ENCODE data around the gene FIBCD1.
"Not testable (repeated sequence)": the region's sequence is repeated elsewhere in the genome, so short reads cannot be mapped to it uniquely, and the experiment has no call there.

Gene FIBCD1

DNA sequence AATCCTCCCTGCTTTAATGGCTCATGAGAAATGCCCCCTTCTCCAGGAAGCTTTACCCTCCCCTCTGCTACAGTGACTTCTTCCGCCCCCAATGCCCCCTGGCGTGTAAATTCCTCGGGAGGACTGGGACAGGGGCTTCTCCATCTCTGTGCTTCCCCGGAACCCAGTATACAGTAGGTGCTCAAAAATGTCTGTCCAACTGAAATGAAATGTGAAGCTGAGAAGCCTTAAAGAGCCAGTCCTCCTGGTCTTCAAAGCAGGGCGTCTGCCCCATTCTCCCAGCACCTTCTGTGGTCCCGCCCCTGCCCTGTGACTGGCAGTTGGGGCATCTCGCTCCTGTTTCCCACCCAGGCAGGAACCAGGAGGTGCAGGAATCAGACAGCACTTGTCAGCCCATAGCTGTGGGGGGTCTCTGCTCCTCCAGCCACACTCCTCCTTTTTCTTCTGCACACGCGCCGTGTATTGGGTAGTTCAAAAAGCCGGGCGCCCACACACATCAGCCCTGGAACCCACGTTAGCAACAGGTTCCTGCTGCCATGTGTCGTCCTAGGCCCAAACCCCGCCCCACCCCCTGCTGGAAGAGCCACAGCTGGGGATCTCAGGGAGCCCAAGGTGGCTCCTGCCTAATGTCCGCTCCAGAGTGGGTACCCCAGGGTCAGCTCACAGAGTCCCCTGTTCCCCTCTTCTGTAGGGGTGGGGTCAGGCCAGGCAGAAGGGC lies 16.0 kb downstream of the FIBCD1 start:
- DNase-seq (ENCODE audit: low read depth in 2 of 2) = no peak

DNA sequence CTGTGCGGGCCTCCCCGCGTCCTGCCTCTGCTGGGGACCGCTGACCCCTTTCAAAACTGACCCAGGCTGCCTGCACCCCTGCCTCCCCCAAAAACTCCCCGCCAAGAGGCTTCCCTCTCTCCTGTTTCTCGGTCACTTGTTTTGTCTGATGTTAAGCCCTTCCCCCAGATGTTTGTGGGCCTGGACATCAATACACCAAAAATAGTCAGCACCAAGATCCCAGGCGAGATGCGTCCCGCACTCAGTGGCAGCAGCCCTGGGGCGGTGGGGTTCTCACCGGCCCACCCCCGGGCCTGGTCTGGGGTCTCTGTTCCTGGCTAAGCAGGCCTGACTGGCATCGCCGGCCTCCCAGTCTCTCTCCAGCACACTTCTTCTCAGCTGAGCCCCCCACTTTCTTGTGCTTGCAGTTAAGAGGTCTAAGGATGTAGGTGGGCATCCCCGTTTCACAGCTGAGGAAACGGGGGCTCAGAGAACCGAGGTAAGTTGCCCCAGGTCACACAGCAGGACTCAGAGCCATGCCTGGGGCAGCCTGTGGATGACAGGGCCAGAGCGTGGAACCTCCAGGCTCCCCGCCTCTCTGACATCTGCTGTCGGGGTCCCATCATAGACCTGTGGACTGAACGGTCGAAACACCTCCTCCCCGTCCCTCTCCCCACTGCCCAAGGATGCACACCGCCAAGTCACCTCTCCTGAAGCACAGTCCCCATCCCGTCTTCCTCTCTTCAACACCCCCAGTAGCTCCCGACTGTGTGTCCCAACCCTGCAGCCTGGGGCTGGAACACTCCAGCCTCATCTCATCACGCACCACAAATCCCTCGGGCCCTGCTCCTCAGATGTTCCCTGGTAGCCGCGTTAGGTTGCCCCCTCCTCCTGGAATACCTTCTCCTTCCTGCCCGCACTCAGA lies 16.8 kb downstream of the FIBCD1 start:
- no peak for DNase-seq (ENCODE audit: low read depth in 2 of 2)

GRCh38 chr9:130921300-130921988 lies 17.6 kb downstream of the FIBCD1 start:
- DNase-seq (ENCODE audit: low read depth in 2 of 2) = no peak

DNA sequence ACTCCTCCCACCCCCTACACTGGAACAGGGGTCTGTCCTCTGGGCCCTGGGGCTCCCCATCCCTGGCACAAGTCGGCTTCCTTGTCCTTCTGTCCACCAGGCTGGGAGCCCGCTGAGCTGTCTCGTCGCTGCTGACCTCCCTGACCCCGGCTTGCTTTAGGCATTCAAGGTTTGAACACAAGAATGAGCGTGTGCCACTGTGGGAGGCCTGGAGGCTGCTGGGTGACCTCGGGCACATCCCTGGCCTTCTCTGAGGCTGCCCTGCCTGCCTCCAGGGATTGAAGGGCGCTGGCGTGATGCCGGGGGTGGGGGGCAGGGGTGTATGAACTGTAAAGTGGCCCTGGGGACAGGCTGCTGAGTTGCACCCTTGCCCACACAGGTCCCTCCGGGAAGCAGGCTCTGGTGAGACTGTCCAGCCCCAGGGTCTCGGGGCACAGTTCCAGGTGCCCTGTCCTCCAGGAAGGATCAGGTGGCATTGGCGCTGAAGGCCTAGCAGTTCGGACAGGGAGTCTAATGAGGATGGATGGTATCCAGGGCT lies 18.2 kb downstream of the FIBCD1 start:
- DNase-seq (ENCODE audit: low read depth in 2 of 2) = no peak

- no peak for DNase-seq (ENCODE audit: low read depth in 2 of 2)
These were observed 18.8 kb downstream of the FIBCD1 start for GRCh38 chr9:130920233-130920632.

DNA sequence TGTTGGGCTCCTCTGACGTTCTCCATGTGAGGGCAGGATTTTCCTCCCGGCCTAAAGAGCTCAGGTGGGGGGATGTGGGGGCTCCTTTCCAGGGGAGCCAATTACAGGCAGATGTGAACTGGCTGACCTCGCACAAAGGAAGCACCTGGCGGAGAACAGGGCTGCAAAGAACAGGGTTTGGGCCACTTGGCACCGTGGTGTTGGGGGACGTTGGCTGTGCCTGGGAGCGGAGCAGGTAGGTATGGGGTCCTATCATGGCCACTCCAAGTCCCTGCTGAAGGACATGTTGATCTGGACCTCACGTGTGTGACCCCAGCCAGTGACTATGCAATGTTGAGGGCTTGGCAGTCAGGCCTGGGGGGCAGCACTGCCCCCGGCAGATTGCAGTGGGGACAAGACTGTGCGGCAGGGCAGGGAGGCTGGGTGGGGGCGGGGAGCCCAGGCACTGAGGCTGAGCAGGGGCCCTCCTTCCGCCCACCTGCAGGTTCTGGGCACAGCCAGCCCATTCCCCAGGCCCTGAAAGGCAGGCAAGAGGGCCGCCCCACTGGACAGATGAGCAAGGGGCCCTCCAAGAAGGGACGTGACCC lies 19.4 kb downstream of the FIBCD1 start:
- no peak for DNase-seq (ENCODE audit: low read depth in 2 of 2)

GRCh38 chr9:130918826-130919558 lies 20.1 kb downstream of the FIBCD1 start:
- DNase-seq (ENCODE audit: low read depth in 2 of 2) = no peak

DNA sequence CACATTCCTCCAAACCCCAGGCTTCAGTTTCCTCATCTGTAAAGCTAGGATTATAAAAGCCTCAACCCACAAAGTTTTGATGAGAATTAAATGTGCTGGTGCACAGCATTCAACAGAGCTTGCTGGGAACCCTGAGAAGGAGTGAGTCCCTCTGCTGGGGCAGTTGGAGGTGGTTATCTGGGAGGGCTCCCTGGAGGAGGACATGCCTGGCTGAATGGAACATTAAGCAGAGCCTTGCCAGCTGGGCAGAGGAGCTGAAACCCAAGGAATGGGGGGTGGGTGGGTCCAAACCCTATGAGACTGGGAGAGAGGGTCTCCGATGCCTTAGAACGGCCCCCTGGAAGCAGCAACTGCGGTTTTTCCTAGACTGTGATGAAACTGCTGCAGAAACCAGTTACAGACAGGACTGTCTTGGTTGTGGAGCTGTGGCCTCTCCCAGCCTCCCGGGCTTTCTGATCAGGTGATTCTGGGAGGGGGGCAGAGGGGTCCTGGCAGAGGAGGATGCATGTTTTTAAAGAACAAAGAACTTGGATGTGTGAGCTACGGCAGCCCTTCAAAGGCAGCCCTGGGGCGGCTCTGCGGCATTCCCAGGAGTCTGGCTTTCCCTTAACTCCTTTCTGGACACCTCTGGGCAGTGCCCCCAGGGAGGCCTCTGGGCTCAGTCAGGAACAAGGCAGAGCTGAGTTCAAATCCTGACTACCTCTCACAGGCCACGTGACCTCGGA lies 20.8 kb downstream of the FIBCD1 start:
- DNase-seq (ENCODE audit: low read depth in 2 of 2) = no peak

DNA sequence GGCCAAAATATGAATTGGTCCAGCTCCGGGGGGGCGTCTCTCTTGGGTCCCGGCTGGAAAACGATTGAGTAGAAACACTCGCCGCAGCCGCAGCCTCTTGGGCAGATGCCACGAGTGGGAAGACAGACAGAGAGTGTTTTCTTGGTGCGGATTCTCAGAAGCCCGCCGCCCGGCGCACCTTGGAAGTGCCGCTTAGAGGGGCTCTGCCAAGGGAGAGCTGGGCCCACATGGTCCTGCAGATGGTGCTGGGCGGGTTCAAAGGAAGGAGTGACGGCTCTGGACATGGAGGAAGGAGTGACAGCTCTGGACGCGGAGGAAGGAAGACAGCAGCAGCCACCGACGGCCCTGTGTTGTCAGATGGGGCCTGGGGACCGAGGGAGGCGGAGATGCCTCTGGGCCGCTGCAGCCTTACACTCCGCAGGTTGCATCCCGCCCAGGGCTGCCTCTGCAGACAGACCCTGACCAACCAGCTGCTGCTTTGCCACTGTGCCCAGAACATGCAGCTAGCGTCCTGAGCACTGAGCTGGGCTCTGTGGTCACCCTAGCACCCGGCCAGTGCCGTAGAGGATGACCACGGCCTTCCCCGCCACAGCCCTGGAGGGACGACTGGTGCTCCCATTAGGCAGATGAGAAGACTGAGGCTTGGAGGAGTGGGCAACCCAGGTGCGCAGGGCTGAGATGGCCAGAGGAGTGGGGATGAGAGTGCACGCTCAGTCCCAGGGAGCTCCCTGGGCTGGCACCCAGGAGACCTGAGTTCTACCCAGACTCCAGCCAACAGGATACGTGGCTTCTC lies 21.7 kb downstream of the FIBCD1 start:
- no peak for DNase-seq (ENCODE audit: low read depth in 2 of 2)

DNA sequence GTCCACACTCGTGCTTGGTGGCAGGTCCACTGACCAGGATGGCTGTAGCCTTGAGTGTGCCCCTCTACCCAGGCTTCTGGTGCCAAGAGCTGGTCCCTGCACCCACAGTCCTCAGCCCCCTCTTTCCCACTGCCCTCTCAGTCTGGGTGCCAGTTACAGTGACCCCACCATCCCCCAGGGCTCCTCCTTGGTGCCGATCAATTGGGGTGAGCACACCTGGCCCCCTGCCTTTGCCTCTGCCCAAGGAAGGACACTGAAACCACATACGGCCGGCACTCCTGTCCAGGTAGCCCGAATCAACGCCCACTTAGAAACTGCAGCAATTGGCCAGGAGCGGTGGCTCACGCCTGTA lies 24.0 kb downstream of the FIBCD1 start:
- DNase-seq (ENCODE audit: low read depth in 2 of 2) = no peak

DNA sequence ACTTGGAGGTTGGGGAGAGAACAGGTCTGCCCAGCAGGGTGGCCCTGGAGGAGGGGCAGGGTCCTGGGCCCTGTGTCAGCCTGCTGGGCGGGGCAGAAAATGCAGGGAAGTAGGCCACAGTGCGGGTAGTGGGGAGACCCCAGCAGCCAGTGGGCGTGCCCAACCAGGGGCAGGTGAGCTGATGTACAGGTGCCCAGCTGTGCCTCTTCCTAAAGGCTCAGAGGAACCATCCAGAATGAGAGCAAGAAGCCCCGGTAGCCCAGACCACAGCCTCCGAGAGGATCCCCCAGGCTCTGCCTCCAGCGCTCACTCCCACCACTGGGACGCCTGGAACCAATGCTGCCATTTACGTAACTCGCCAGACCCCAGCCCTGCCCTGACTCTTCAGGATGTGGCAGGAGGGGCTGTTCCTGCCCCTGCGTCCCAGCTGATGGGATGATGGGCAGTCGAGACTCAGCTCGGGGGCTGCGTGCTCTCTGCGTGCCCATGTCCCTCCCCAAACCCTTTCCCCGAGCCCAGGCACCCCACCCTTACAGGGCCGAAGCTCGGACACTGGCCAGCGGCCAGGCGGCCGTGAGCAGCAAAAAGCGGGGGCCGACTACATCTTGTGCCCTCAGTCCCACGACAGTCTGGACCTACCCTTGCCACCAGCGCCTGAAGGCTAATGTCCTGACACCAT lies 24.5 kb downstream of the FIBCD1 start:
- no peak for DNase-seq (ENCODE audit: low read depth in 2 of 2)

GRCh38 chr9:130913599-130914416 lies 25.2 kb downstream of the FIBCD1 start:
- DNase-seq (ENCODE audit: low read depth in 2 of 2) = no peak

GRCh38 chr9:130912932-130913598 lies 26.0 kb downstream of the FIBCD1 start:
- no peak for DNase-seq (ENCODE audit: low read depth in 2 of 2)

GRCh38 chr9:130911254-130912049 lies 27.6 kb downstream of the FIBCD1 start:
- no peak for DNase-seq (ENCODE audit: low read depth in 2 of 2)

DNA sequence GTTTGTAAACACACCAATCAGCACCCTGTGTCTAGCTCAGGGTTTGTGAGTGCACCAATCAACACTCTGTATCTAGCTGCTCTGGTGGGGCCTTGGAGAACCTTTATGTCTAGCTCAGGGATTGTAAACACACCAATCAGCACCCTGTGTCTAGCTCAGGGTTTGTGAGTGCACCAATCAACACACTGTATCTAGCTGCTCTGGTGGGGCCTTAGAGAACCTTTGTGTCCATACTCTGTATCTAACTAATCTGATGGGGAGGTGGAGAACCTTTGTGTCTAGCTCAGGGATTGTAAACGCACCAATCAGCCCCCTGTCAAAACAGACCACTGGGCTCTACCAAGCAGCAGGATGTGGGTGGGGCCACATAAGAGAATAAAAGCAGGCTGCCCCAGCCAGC lies 28.4 kb downstream of the FIBCD1 start:
- not testable (repeated sequence) for DNase-seq (ENCODE audit: low read depth in 2 of 2)

- DNase-seq (ENCODE audit: low read depth in 2 of 2) = not testable (repeated sequence)
These were observed 29.0 kb downstream of the FIBCD1 start for GRCh38 chr9:130910041-130910440.

GRCh38 chr9:130908878-130909355 lies 30.1 kb downstream of the FIBCD1 start:
- DNase-seq (ENCODE audit: low read depth in 2 of 2) = no peak
